GM18526 (cell line): ENCODE results near the gene LOXL1.

Experiments
- POLR2A ChIP-seq: IDR thresholded peaks from 3 replicates; pipeline ENCODE4 v1.6.1; 2011; ENCODE audit not compliant: insufficient read length; ENCODE audit errors: extremely low read depth

The LOXL1 gene, protein sequence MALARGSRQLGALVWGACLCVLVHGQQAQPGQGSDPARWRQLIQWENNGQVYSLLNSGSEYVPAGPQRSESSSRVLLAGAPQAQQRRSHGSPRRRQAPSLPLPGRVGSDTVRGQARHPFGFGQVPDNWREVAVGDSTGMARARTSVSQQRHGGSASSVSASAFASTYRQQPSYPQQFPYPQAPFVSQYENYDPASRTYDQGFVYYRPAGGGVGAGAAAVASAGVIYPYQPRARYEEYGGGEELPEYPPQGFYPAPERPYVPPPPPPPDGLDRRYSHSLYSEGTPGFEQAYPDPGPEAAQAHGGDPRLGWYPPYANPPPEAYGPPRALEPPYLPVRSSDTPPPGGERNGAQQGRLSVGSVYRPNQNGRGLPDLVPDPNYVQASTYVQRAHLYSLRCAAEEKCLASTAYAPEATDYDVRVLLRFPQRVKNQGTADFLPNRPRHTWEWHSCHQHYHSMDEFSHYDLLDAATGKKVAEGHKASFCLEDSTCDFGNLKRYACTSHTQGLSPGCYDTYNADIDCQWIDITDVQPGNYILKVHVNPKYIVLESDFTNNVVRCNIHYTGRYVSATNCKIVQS

DNA sequence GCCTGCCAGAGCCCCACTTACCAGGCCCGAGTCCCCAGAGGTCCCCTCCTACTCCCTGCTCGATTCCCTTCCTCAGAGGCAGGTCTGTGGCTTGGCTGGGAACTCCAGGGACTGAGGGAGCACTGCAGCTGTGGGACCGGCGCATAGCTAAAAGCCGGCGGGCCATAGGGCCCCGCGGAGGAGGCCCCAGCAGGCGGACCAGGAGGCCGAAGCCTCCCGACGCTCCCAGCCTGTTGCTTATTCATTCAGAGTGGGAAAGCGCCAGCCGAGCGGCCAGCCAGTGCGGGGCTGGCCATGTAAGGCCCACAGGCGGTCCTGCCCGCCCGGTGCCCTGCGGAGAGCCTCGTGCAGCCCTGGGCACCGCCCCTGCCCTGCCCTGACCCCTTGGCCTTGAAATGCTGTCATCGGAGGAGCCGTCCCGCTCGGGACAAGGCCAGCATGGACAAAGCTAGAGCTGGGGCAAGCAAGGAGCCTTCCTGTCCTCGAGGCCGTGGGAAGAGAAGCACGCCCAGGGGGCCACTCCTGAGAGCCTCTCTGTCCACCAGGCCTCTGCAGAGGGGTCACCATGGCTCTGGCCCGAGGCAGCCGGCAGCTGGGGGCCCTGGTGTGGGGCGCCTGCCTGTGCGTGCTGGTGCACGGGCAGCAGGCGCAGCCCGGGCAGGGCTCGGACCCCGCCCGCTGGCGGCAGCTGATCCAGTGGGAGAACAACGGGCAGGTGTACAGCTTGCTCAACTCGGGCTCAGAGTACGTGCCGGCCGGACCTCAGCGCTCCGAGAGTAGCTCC lies at the start of gene LOXL1:
Gene LOXL1, plus strand, starts transcription at position 244 of the 784 bp plus-strand sequence. Its CDS starts 322 bp downstream, at position 566.
- no peak for TF ChIP-seq POLR2A

GRCh38 chr15:73879426-73879825 lies 46.8 kb upstream of the LOXL1 start:
- no peak for TF ChIP-seq POLR2A

DNA sequence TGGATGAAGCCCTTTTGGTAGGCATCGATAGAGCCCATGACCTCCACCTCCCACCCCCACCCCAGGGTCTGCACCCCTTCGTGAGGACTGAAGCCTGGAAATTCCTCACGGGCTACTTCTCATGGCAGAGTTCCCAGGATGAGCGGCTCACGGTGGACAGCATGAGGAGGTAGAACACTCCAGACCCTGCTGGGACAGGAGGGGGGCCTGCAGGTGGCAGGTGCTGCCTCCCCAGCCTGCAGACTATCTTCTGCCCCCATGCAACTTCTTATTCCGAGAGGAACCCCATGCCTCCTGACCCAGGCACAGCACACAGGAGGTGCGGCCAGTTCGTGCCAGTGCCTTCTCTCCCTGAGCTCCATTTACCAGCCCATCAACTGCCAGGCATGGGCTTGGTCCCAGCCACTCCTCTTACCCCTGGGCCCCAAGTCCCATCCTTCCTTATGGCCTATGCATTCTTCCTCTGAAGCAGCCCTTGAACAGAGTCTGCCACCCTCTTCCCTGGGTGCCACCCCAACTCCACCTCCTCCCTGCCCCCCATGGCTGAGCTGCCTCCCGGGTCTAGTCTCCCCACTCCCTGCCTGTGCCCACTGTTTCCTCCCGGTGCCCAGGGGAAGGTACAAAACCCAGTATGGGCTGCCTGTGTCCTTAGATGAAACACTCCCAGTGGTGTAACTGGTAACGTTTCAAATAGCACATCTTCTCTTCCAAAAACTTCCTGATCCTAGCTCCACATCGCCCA lies 44.5 kb upstream of the LOXL1 start:
- no peak for TF ChIP-seq POLR2A

DNA sequence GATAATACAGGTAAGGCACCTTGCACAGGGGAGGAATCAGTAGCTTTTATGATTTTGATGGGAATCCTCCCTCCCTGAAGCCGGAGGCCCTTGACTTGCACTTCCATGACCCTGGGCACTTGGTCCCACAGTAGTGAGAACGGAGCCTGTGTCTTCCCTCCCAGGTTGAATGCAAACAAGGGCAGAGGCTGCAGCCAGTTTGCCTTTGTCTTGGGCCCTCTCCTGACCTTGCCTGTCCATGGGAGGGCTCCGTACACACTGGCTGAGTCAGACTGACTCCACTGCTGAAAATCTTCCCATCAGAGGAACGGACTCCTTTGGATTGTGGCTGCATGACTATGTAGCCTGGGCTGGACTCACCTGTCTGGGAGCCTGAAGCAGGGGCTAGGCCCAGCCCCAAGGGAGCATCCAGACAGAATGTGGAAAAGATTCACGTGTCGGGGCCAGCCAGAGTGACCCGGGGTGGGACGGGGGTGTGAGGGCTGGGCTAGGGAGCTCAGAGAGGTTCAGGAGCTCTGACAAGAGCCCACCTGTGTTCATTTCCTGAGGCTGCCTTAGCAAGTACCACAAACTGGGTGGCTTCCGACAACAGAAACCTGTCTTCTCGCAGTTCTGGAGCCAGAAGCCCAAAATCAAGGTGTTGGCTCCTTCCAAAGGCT lies 43.4 kb upstream of the LOXL1 start:
- TF ChIP-seq POLR2A, result no peak

- no peak for TF ChIP-seq POLR2A
These were observed 42.1 kb upstream of the LOXL1 start for GRCh38 chr15:73884159-73884558.

- TF ChIP-seq POLR2A, result no peak
These were observed 40.1 kb upstream of the LOXL1 start for GRCh38 chr15:73885954-73886700.

DNA sequence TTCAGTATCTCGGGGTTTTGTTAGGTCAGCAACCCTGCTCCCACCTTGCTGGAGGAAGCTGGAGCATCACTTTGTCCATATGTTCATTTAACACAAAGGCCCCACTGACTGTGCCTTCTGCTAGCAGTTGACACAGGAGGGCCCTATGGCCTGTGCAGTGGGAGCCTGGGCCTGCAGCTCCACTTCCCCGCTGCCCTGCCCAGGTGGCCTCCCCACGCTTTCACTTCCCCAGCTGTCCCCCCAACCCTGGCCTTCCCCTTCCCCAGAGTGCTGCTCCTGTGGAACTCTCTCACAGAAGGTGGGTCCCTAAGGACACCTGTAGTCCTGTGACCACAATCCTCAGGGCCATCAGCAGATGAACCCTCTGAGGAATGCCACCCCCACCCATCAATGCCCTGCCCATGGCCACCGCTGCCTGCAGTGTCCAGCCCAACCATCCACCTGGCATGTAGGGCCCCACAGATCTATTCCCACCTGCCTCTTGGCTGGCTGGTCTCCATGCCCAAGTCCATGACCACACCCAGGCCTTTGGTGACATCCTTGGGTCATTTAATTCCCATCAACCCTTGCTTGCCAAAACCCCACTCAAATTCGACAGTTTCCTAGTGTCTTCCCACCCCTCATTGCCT lies 39.4 kb upstream of the LOXL1 start:
- no peak for TF ChIP-seq POLR2A

- TF ChIP-seq POLR2A, result no peak
These were observed 38.8 kb upstream of the LOXL1 start for GRCh38 chr15:73887481-73887880.

- no peak for TF ChIP-seq POLR2A
These were observed 37.8 kb upstream of the LOXL1 start for GRCh38 chr15:73888224-73889041.

DNA sequence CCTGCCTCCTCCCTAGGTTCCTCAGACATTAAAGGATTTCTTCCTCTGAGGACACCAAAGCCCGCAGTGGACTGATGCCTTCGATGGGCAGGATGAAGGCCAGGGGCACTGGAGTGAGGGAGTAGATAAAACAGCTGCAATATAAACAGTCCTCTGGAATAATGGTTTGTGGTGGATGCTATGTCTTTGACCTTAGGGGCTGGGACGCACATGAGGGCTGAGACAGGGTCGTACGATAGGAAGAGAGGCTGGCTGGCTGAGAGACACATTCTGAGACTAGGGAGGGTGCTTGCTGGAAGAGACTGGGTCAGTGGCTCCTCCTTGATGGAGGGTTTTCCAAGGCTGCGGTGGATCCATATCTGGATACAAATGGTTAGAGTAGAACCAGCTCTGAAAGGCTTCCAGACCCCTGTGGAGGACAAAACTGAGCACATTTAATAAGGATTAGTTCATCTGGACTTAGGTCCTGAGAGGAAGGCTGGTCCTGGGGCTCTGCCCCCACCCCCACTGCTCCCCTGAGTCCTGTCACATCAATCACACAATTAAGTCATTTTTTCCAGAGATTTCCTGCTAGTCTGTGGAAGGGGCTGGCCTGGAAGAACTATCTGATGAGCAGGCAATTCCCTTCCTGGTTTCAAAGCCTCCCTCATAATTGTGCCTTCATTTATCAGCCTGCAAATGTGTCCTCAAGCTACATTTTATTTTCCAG lies 37.1 kb upstream of the LOXL1 start:
- no peak for TF ChIP-seq POLR2A

GRCh38 chr15:73889762-73890124 lies 36.5 kb upstream of the LOXL1 start:
- no peak for TF ChIP-seq POLR2A
